Measurements from ENCODE around the gene DCBLD2. TPM values are rescaled to one million over a fixed set of nuclear protein-coding genes. Genes with fewer than 3 reads are reported as not detected.
A peak's percentile ranks its signal among the peaks of the same experiment; 100 is the strongest.

Gene DCBLD2
- polyA plus RNA-seq, 10 donors, result 23.3 to 34.3 (median 28.6) TPM

DNA sequence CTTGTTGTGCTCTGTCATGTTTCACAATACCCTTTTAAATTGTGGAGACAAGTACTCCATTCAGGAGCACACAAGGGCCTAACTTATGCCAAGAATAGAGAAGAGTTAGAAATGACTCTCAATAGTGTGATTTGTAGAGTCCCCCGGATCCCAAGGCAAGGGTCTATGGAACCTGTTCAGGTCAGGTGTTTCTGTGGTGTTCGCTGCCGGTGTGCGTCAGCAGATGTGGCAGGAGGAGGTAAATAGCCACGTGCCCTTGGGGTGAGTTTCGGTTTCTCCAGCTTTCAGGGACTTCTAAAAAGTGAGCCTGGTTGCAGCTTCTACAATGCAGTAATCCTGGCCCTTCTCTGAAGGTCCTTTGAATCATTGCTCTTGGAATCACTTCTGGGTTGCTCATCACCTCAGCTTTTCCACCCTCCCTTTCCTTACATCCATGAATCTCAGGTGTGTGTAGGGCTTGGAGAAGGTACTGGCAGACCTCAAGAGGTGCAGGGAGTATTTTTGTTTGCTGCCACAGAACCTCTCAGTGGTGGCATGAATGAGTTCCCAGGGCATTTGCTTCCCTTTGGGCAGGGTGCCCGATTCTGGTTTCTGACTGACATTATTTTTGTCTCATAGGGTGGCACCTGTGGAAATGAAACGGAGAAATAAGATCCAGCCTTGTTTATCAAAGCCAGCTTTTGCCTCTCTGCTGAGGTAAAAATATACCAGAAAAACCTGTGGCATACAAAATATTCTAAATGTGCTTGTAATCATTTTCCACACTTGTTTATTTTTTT, 131.0 kb downstream of the DCBLD2 start:
- DNase-seq, result no peak

DNA sequence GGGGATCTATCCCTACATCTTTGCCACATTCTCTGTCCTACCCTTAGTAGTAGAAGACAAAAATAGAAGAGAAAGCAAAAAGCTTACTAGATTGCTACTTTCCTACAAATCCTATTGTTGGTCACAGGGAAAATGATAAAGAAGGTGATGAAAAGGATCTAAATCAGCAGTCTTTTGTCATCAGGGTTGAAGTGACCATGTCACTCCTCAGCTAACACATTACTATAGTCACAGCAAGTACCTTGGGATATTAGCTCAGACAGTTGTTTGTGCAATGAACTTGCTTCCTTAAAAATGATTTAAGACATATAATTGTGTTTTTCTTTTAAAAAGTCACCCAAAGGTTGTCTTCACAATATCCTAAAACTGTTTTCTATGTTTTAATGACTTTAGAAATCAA, 132.0 kb downstream of the DCBLD2 start:
- no peak for DNase-seq

DNA sequence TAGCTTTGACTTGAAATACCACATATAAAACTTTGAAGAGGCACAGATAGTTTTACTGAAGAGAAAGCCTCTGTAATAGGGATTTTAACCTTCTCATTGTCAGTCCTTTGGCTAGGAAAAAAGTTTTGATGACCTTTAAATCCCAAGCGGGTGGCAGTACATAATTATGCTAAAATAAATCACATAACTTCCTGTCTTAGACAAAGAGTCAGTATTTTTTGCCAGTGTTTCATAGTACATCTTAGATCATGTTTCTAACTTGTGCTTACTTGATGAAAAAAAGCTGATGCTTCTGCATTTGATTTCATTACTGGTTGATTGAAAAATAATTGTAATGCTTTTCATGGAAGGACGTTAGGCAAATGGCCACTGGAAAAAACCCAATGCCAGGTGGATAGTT, 132.5 kb downstream of the DCBLD2 start:
- no peak for DNase-seq

DNA sequence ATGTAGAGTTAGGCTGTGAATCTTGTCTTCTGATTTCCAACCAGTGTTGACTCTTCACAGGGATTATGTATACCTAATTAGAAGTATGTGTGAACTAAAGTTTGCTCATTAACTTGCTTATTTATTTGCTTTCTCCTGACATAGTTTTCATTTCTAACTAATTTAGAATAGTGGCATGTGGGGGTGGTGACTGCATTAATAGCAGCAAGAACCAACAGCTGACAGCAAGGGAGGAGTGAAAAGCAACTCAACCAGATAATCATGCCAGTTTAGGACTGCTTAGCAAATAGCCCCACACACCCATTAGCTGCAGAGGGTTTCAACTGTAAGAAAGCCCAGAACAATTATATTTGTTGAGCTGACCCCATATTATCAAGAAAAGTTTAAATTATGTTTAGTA, 134.6 kb downstream of the DCBLD2 start:
- no peak for DNase-seq

DNA sequence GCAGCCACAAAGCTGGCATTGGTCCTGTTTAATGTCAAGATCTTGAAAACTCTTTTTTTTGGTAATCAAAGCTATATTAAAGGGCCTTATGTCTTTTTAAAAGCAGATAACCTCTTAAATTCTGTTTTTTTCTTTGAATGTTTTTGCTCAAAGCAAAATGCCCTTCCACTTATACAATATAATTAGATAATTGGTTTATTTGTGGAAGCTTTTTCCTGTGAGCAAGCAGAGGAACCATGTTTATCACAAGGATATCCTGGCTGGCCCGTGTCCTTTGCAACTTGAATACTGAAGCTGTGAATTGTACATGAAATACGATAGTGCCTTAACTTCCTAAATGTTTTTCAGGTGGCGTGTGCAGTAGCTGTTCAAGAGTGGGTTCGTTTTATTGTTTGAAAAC, 135.8 kb downstream of the DCBLD2 start:
- no peak for DNase-seq

- no peak for DNase-seq
These were observed 137.0 kb downstream of the DCBLD2 start for GRCh38 chr3:98764472-98764884.

GRCh38 chr3:98763819-98764418, 137.6 kb downstream of the DCBLD2 start:
- no peak for DNase-seq

- DNase-seq, result peak; percentile 16 to 56 (median 27)
These were observed 138.4 kb downstream of the DCBLD2 start, which contains the start of gene ST3GAL6 for GRCh38 chr3:98763076-98763475. ST3GAL6 (plus strand) TSS chr3:98763340; CDS start chr3:98768441, 5,101 bp downstream.

DNA sequence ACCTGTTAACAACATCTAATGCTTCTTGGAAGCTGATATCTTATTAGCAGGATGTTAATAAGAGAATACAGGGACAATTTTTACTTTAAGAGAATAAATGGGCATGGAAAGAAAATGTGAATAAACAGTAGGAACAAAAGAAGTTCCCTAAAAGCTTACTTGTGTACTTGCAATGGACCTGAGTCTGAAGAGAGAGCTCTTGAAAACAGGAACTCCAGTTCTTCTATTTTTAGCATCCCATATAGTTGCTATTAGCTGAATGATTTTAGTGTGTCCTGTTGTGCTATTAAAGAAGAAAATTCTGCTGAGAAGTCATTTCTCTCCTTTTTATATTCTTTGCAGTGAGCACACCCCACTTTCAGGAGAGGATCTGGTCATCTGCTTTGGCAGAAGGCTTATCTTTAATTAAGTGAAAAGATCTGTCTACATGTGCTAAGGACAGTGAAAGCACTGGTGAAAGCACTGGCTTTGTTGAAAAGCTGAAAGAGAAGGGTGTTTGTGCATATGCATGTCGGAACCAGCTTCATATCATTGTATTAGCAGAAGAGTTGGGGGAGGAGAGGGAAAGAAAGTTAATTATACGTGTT, 139.8 kb downstream of the DCBLD2 start:
- peak in 1 of 3 donors; percentile 21 for DNase-seq

- DNase-seq, result no peak
These were observed 141.9 kb downstream of the DCBLD2 start for GRCh38 chr3:98759629-98760028.

DNA sequence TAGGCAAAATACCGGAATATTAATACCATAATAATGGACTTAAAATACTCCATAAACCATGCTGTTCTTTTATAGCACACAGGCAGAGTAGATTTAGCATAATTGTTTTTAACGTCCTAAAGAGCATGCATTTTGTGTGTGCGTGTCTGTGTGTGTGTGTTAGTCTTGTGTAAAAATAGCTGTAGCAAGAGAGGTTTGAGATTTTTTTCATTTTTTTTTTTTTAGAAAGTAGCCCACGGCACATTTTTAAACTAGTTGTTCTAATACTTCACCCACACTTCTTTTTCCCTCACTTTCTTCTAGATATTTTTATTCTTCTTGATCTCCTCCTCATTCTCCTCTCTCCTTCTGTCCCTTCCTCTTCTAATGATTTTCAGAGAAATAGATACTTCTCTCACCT, 145.9 kb downstream of the DCBLD2 start:
- DNase-seq, result no peak

DNA sequence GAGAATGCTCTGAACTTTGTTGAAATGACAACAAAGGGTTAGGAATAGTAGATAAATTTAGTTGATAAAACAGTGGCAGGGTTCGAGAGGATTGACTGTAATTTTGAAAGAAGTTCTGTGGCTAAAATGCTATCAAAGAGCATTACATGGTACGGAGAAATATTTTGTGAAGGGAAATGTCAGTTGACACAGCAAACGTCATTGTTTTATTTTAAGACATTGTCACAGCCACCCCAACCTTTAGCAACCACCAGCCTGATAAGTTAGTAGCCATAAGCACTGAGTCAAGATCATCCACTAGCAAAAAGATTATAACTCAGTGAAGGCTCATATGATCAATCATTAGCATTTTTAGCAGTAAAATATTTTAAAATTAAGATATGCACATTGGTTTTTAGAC, 147.0 kb downstream of the DCBLD2 start:
- DNase-seq, result no peak

GRCh38 chr3:98750276-98750919, 151.1 kb downstream of the DCBLD2 start:
- DNase-seq, result no peak

- no peak for DNase-seq
These were observed 154.6 kb downstream of the DCBLD2 start for GRCh38 chr3:98746882-98747281.

DNA sequence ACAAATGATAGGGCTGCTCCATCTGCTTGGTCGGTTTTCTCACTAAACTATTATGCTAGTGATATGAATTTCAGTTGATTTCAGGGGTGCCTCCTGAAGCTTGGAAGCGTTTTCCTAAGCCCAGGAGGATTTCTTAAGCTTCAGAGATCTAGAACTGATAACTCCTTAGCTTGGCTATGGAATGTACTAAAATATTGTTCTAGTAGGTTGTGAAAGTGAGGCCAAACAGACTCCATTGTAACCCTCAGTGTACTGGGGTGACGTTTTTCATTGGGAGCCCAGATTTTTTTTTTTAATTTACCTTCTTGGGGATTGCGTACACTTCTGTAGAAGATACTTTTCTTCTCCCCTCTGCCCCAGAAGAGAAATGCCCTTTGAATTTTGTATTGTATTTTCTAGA, 155.4 kb downstream of the DCBLD2 start:
- DNase-seq, result no peak

Other genes with a start within 250 kb of the DCBLD2 start
- 10 to 100 TPM in 1 of 10 donors, 1 to 10 TPM in 9; 5.3 to 12.2 (median 7.1) TPM for gene ST3GAL6, start 138.4 kb downstream of the DCBLD2 start, polyA plus RNA-seq (ENCODE audit: insufficient read length in 10 of 10)